Measurements from ENCODE around the gene TGFB2. TPM values are rescaled to one million over a fixed set of nuclear protein-coding genes. Genes with fewer than 3 reads are reported as not detected.

The TGFB2 gene
- total RNA-seq, 2 experiments from 2014 or later, result not detected

- H3K27me3 Mint-ChIP-seq, result no peaks in the 10 kb centered on the region
- no peaks in the 10 kb centered on the region for H3K4me1 Mint-ChIP-seq
- CTCF ChIA-PET, result no interaction called here
- H3K36me3 Mint-ChIP-seq (ENCODE audit: low read depth), result no peaks in the 10 kb centered on the region
- H3K4me3 Mint-ChIP-seq, result no peak overlapping the region
- no peak for DNase-seq
- H3K9me3 Mint-ChIP-seq, result no peaks in the 10 kb centered on the region
- POLR2A ChIA-PET, result no interaction called here
- H3K27ac Mint-ChIP-seq, result no peak overlapping the region
These were observed 117.5 kb downstream of the TGFB2 start for GRCh38 chr1:218462587-218462986.

GRCh38 chr1:218463194-218464156 lies 118.3 kb downstream of the TGFB2 start:
- no peaks in the 10 kb centered on the region for H3K36me3 Mint-ChIP-seq (ENCODE audit: low read depth)
- H3K4me1 Mint-ChIP-seq, result no peaks in the 10 kb centered on the region
- no peaks in the 10 kb centered on the region for H3K9me3 Mint-ChIP-seq
- ChIA-PET CTCF (no interaction called here), POLR2A (no interaction called here)
- DNase-seq, result no peak
- H3K27ac Mint-ChIP-seq, result no peak overlapping the region
- no peaks in the 10 kb centered on the region for H3K27me3 Mint-ChIP-seq
- H3K4me3 Mint-ChIP-seq, result no peak overlapping the region

GRCh38 chr1:218464871-218465270 lies 119.7 kb downstream of the TGFB2 start:
- ChIA-PET CTCF (no interaction called here), POLR2A (no interaction called here)
- DNase-seq, result no peak
- H3K4me1 Mint-ChIP-seq, result no peaks in the 10 kb centered on the region
- H3K4me3 Mint-ChIP-seq, result no peak overlapping the region
- H3K27me3 Mint-ChIP-seq, result no peaks in the 10 kb centered on the region
- no peaks in the 10 kb centered on the region for H3K36me3 Mint-ChIP-seq (ENCODE audit: low read depth)
- no peak overlapping the region for H3K27ac Mint-ChIP-seq
- H3K9me3 Mint-ChIP-seq, result no peaks in the 10 kb centered on the region

GRCh38 chr1:218466341-218467010 lies 121.3 kb downstream of the TGFB2 start:
- ChIA-PET CTCF (no interaction called here), POLR2A (no interaction called here)
- Mint-ChIP-seq H3K9me3 (no peaks in the 10 kb centered on the region), H3K27ac (no peak overlapping the region), H3K4me3 (no peak overlapping the region), H3K27me3 (no peaks in the 10 kb centered on the region), H3K36me3 (ENCODE audit: low read depth) (no peaks in the 10 kb centered on the region), H3K4me1 (no peaks in the 10 kb centered on the region)
- no peak for DNase-seq

GRCh38 chr1:218467101-218468072 lies 122.3 kb downstream of the TGFB2 start:
- no peaks in the 10 kb centered on the region for H3K27me3 Mint-ChIP-seq
- no peak overlapping the region for H3K27ac Mint-ChIP-seq
- POLR2A ChIA-PET, result no interaction called here
- no peak overlapping the region for H3K4me3 Mint-ChIP-seq
- H3K9me3 Mint-ChIP-seq, result no peaks in the 10 kb centered on the region
- H3K36me3 Mint-ChIP-seq (ENCODE audit: low read depth), result no peaks in the 10 kb centered on the region
- H3K4me1 Mint-ChIP-seq, result no peaks in the 10 kb centered on the region
- no peak for DNase-seq
- CTCF ChIA-PET, result no interaction called here

GRCh38 chr1:218468711-218469110 lies 123.6 kb downstream of the TGFB2 start:
- no peak overlapping the region for H3K27ac Mint-ChIP-seq
- no peaks in the 10 kb centered on the region for H3K9me3 Mint-ChIP-seq
- H3K4me3 Mint-ChIP-seq, result no peak overlapping the region
- DNase-seq, result no peak
- H3K36me3 Mint-ChIP-seq (ENCODE audit: low read depth), result no peaks in the 10 kb centered on the region
- ChIA-PET POLR2A (no interaction called here), CTCF (no interaction called here)
- H3K4me1 Mint-ChIP-seq, result no peaks in the 10 kb centered on the region
- no peaks in the 10 kb centered on the region for H3K27me3 Mint-ChIP-seq

GRCh38 chr1:218472885-218473284 lies 127.7 kb downstream of the TGFB2 start:
- CTCF ChIA-PET, result no interaction called here

GRCh38 chr1:218473522-218473921 lies 128.4 kb downstream of the TGFB2 start:
- CTCF ChIA-PET, result no interaction called here
- Mint-ChIP-seq H3K27me3 (peaks cover 2% of the 10 kb centered on the region), H3K27ac (no peak overlapping the region), H3K36me3 (ENCODE audit: low read depth) (no peaks in the 10 kb centered on the region), H3K9me3 (no peaks in the 10 kb centered on the region), H3K4me1 (peaks cover 4% of the 10 kb centered on the region), H3K4me3 (no peak overlapping the region)
- POLR2A ChIA-PET, result no interaction called here
- DNase-seq, result no peak

More at GRCh38 chr1:218472885-218473284, 127.7 kb downstream of the TGFB2 start:
- POLR2A ChIA-PET, result no interaction called here
- peaks cover 4% of the 10 kb centered on the region for H3K4me1 Mint-ChIP-seq
- no peak overlapping the region for H3K27ac Mint-ChIP-seq
- DNase-seq, result no peak
- H3K9me3 Mint-ChIP-seq, result no peaks in the 10 kb centered on the region
- peaks cover 2% of the 10 kb centered on the region for H3K27me3 Mint-ChIP-seq
- H3K36me3 Mint-ChIP-seq (ENCODE audit: low read depth), result no peaks in the 10 kb centered on the region
- H3K4me3 Mint-ChIP-seq, result no peak overlapping the region

- Mint-ChIP-seq H3K27me3 (peaks cover 2% of the 10 kb centered on the region), H3K36me3 (ENCODE audit: low read depth) (no peaks in the 10 kb centered on the region), H3K9me3 (no peaks in the 10 kb centered on the region), H3K4me1 (peaks cover 4% of the 10 kb centered on the region), H3K27ac (no peak overlapping the region), H3K4me3 (no peak overlapping the region)
- ChIA-PET CTCF (no interaction called here), POLR2A (no interaction called here)
- DNase-seq, result no peak
These were observed 129.0 kb downstream of the TGFB2 start for GRCh38 chr1:218474128-218474527.

- H3K27ac Mint-ChIP-seq, result no peak overlapping the region
- no peak for DNase-seq
- no peaks in the 10 kb centered on the region for H3K9me3 Mint-ChIP-seq
- no peak overlapping the region for H3K4me3 Mint-ChIP-seq
- H3K4me1 Mint-ChIP-seq, result peaks cover 4% of the 10 kb centered on the region
- POLR2A ChIA-PET, result no interaction called here
- peaks cover 2% of the 10 kb centered on the region for H3K27me3 Mint-ChIP-seq
- CTCF ChIA-PET, result no interaction called here
- no peaks in the 10 kb centered on the region for H3K36me3 Mint-ChIP-seq (ENCODE audit: low read depth)
These were observed 130.1 kb downstream of the TGFB2 start for GRCh38 chr1:218475275-218475674.

GRCh38 chr1:218475699-218476098 lies 130.6 kb downstream of the TGFB2 start:
- ChIA-PET POLR2A (no interaction called here), CTCF (no interaction called here)
- H3K4me1 Mint-ChIP-seq, result peaks cover 4% of the 10 kb centered on the region
- H3K9me3 Mint-ChIP-seq, result no peaks in the 10 kb centered on the region
- no peaks in the 10 kb centered on the region for H3K36me3 Mint-ChIP-seq (ENCODE audit: low read depth)
- DNase-seq, result no peak
- peaks cover 2% of the 10 kb centered on the region for H3K27me3 Mint-ChIP-seq
- H3K27ac Mint-ChIP-seq, result no peak overlapping the region
- H3K4me3 Mint-ChIP-seq, result no peak overlapping the region

- no peak overlapping the region for H3K4me3 Mint-ChIP-seq
- peaks cover 2% of the 10 kb centered on the region for H3K27me3 Mint-ChIP-seq
- POLR2A ChIA-PET, result no interaction called here
- H3K36me3 Mint-ChIP-seq (ENCODE audit: low read depth), result no peaks in the 10 kb centered on the region
- H3K27ac Mint-ChIP-seq, result no peak overlapping the region
- CTCF ChIA-PET, result no interaction called here
- H3K4me1 Mint-ChIP-seq, result peaks cover 4% of the 10 kb centered on the region
- no peak for DNase-seq
- H3K9me3 Mint-ChIP-seq, result no peaks in the 10 kb centered on the region
These were observed 131.2 kb downstream of the TGFB2 start for GRCh38 chr1:218476385-218476784.

GRCh38 chr1:218478336-218478735 lies 133.2 kb downstream of the TGFB2 start:
- H3K27ac Mint-ChIP-seq, result no peak overlapping the region
- H3K27me3 Mint-ChIP-seq, result peaks cover 2% of the 10 kb centered on the region
- no peaks in the 10 kb centered on the region for H3K36me3 Mint-ChIP-seq (ENCODE audit: low read depth)
- ChIA-PET POLR2A (no interaction called here), CTCF (no interaction called here)
- H3K4me1 Mint-ChIP-seq, result peaks cover 4% of the 10 kb centered on the region
- DNase-seq, result no peak
- no peak overlapping the region for H3K4me3 Mint-ChIP-seq
- H3K9me3 Mint-ChIP-seq, result no peaks in the 10 kb centered on the region

All from activated CD4-positive, alpha-beta memory T cell treated with anti-CD3 and anti-CD28 coated beads, Interleukin-2, amount 10 ng/mL, durations not matched to agents 7 days and 5 days (primary cell).